ENCODE results near the gene CPLANE2. TPM values are rescaled to one million over a fixed set of nuclear protein-coding genes. Genes with fewer than 3 reads are reported as not detected.

Gene CPLANE2
- total RNA-seq, 1 experiment from 2014 or later, result 5.0 TPM

GRCh38 chr1:16233431-16233830 is 3.6 kb downstream of the CPLANE2 start:
- Mint-ChIP-seq H3K4me1 (peaks cover 17% of the 10 kb centered on the region), H3K27ac (no peak overlapping the region), H3K9me3 (no peaks in the 10 kb centered on the region), H3K36me3 (no peaks in the 10 kb centered on the region), H3K27me3 (ENCODE audit: low read depth) (peaks cover 13% of the 10 kb centered on the region), H3K4me3 (no peak overlapping the region)
- ChIA-PET CTCF (interaction anchor here (0.5 to 0.6 kb wide), 2 partner anchors 155 to 729 kb away, joined by 3 read pairs; no protein-coding TSS in a partner anchor), POLR2A (no interaction called here)
- TF ChIP-seq HMGXB4 (CRISPR knock-in tag; IDR thresholded peaks at IDR 0.05), result no peak
- TF ChIP-seq STAT6 (CRISPR knock-in tag; conservative IDR thresholded peaks at IDR 0.05; ENCODE audit: low read depth), result no peak
- no peak for TF ChIP-seq ZMAT4 (CRISPR knock-in tag; IDR thresholded peaks at IDR 0.05)
- TF ChIP-seq FOXJ3 (CRISPR knock-in tag; IDR thresholded peaks at IDR 0.05; ENCODE audit: borderline replicate concordance), result no peak
- no peak for TF ChIP-seq NR1H2 (CRISPR knock-in tag; IDR thresholded peaks at IDR 0.05)
- no peak for TF ChIP-seq ZNF671 (CRISPR knock-in tag; IDR thresholded peaks at IDR 0.05)
- no peak for TF ChIP-seq MLX (CRISPR knock-in tag; IDR thresholded peaks at IDR 0.05)
- TF ChIP-seq CREM (CRISPR knock-in tag; IDR thresholded peaks at IDR 0.05), result no peak
- no peak for TF ChIP-seq CBFB (CRISPR knock-in tag; IDR thresholded peaks at IDR 0.05; ENCODE audit: low read depth)
- TF ChIP-seq ZNF317 (CRISPR knock-in tag; IDR thresholded peaks at IDR 0.05; ENCODE audit: borderline replicate concordance, low read depth), result no peak
- TF ChIP-seq SP1 (CRISPR knock-in tag; conservative IDR thresholded peaks at IDR 0.05), result no peak
- no peak for TF ChIP-seq SMAD4 (CRISPR knock-in tag; IDR thresholded peaks at IDR 0.05)
- TF ChIP-seq RORB (CRISPR knock-in tag; IDR thresholded peaks at IDR 0.05), result no peak
- TF ChIP-seq ETV6 (CRISPR knock-in tag; IDR thresholded peaks at IDR 0.05), result no peak
- no peak for TF ChIP-seq ESRRA (CRISPR knock-in tag; IDR thresholded peaks at IDR 0.05; ENCODE audit: borderline replicate concordance)
- no peak for TF ChIP-seq MAX (CRISPR knock-in tag; IDR thresholded peaks at IDR 0.05)
- TF ChIP-seq SOX15 (CRISPR knock-in tag; IDR thresholded peaks at IDR 0.05), result no peak
- TF ChIP-seq IRF1 (CRISPR knock-in tag; IDR thresholded peaks at IDR 0.05), result no peak
- TF ChIP-seq TCF7 (CRISPR knock-in tag; IDR thresholded peaks at IDR 0.05; ENCODE audit: low read depth), result no peak
- no peak for TF ChIP-seq GRHL2 (CRISPR knock-in tag; IDR thresholded peaks at IDR 0.05; ENCODE audit: insufficient replicate concordance, severe bottlenecking)
- ATAC-seq (no peak), DNase-seq (ENCODE audit: low spot score) (no peak)

- ChIA-PET POLR2A (no interaction called here), CTCF (no interaction called here)
- H3K4me3 Mint-ChIP-seq, result no peak overlapping the region
- peaks cover 24% of the 10 kb centered on the region for H3K27me3 Mint-ChIP-seq (ENCODE audit: low read depth)
- H3K4me1 Mint-ChIP-seq, result peaks cover 23% of the 10 kb centered on the region
- H3K36me3 Mint-ChIP-seq, result no peaks in the 10 kb centered on the region
- DNase-seq (ENCODE audit: low spot score), result no peak
- H3K9me3 Mint-ChIP-seq, result no peaks in the 10 kb centered on the region
- no peak for ATAC-seq
- H3K27ac Mint-ChIP-seq, result no peak overlapping the region
- TF ChIP-seq FOXK1 (CRISPR knock-in tag; IDR thresholded peaks at IDR 0.05) (no peak), NR3C1 (CRISPR knock-in tag; conservative IDR thresholded peaks at IDR 0.05; ENCODE audit: low read depth) (no peak), ATF1 (CRISPR knock-in tag; IDR thresholded peaks at IDR 0.05) (no peak), HMGA2 (CRISPR knock-in tag; IDR thresholded peaks at IDR 0.05) (no peak), E2F5 (CRISPR knock-in tag; IDR thresholded peaks at IDR 0.05) (no peak), ESRRA (CRISPR knock-in tag; IDR thresholded peaks at IDR 0.05; ENCODE audit: borderline replicate concordance) (no peak), ZNF121 (CRISPR knock-in tag; IDR thresholded peaks at IDR 0.05) (no peak), AFF4 (CRISPR knock-in tag; IDR thresholded peaks at IDR 0.05; ENCODE audit: borderline replicate concordance) (no peak)
Observed at GRCh38 chr1:16232316-16232710, 4.7 kb downstream of the CPLANE2 start.

Measured in WTC11 (cell line).